Stimulated activated CD8-positive, alpha-beta memory T cell treated with anti-CD3 and anti-CD28 coated beads, Interleukin-15, amount 100 ng/mL, for 1 hour (primary cell): ENCODE data around the gene EDNRA.

Experiments
- DNase-seq: peaks from one replicate; pipeline ENCODE4 v3.0.0-alpha.2; 2020; ENCODE audit warnings: low read depth

EDNRA gene

DNA sequence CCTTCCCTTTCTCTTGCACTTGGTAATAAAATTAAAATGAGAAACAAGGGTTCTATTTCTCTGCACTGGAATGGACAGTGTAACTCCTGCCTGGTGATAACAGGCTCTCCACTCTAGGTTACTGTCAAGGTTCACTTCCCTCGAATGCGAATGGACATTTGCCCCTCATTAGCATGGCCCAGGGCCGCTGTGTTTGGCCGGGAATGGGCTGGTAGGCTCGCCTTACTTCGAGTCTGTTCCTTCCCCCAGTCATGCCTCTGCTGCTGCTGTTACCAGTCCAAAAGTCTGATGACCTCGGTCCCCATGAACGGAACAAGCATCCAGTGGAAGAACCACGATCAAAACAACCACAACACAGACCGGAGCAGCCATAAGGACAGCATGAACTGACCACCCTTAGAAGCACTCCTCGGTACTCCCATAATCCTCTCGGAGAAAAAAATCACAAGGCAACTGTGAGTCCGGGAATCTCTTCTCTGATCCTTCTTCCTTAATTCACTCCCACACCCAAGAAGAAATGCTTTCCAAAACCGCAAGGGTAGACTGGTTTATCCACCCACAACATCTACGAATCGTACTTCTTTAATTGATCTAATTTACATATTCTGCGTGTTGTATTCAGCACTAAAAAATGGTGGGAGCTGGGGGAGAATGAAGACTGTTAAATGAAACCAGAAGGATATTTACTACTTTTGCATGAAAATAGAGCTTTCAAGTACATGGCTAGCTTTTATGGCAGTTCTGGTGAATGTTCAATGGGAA, 61.5 kb downstream of the EDNRA start:
- no peak for DNase-seq

DNA sequence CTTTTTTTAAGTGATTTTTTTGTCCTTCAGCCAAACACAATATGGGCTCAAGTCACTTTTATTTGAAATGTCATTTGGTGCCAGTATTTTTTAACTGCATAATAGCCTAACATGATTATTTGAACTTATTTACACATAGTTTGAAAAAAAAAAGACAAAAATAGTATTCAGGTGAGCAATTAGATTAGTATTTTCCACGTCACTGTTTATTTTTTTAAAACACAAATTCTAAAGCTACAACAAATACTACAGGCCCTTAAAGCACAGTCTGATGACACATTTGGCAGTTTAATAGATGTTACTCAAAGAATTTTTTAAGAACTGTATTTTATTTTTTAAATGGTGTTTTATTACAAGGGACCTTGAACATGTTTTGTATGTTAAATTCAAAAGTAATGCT, 62.1 kb downstream of the EDNRA start:
- no peak for DNase-seq

DNA sequence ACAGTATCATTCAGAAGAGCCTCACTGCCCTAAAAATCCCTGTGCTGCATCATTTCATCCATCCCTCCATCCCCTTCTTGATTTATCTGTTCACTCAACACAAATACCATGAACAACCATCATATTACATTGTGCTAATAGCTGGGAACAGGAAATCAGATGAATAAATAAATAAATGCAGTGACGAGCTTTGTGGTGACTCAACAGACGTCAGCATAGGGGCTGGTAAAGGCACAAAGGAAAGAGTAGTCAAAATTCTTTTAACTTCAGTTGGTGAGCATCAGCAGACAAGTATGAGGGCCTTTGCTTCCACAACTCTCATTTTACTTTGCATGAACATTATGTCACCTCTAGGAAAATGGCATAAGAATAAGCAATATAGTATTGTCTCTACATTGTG, 65.5 kb downstream of the EDNRA start:
- DNase-seq: no peak

DNA sequence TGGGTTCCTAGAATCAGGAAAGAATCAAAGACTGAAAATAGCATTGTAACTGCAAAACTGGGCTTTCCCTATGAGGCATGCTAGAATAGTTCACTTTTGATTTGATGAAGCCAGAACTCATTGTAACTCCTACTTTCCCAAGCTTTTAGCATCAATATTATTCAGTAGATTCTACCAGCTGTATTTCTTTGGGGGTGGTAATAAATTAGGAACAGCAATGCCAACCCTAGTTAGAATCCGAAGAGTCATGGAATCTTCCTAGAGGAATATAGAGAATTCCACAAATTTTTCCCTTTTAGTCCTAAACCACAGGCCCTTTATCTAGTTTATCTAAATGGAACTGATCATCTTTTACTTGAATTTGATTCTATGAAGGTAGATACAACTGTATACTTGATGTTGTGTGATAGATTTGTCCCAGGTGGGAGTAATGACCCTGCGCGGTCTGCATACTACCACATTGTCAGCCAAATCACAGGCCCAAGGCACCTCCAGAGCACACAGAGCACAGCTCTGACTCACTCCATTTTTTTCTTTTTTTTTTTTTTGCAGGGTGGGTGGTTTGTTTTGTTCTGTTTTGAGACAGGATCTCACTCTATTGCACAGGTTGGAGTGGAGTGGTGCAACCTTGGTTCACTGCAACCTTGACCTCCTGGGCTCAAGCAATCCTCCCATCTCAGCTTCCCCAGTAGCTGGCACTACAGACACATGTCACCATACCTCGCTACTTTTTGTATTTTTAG, 66.6 kb downstream of the EDNRA start:
- no peak for DNase-seq

DNA sequence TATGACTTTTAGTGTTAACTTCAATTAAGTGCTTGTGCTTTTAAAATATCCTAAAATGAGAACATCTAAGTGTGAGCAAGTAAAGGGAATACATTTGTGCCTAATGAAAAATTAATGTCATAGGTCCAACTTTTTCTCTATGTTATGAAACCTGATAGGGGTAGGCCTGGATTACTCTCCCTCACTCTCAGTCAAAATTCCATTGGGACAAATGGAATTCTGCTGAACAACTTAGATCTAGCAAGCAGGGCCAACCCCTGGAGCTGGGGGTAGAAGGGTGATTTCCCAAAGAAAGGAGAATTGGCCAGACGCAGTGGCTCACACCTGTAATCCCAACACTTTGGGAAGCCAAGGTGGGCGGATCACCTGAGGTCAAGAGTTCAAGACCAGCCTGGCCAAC, 67.4 kb downstream of the EDNRA start:
- DNase-seq: no peak

DNA sequence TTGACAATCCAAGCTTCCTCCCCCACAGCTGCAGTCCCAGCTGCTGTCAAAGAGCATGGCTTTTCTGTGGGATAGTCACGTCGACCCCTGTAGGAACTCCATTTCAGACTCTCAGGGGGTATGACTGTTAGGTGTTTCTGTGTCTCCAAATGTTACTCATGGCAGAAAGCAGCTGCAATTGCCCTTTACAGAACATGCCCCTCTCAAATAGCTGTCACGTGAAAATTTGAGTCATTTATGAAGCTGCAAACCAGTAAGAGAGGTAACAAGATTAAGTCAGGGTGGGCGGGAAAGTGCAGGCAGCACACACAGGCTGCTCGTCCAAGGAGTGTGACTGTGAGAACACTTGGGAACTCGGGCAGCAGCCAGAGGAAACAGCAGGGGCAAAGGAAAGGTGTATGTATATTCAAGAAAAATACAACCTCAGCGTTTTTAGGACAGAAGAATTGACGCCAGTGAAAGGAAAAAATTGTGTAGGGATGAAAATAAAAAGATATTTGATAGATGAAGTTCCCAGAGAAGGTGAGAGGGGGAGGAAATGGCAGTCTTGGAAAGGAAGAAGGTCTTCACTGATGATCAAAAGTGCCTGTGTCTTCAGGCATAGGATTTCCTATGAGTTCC, 69.8 kb downstream of the EDNRA start:
- DNase-seq: no peak

DNA sequence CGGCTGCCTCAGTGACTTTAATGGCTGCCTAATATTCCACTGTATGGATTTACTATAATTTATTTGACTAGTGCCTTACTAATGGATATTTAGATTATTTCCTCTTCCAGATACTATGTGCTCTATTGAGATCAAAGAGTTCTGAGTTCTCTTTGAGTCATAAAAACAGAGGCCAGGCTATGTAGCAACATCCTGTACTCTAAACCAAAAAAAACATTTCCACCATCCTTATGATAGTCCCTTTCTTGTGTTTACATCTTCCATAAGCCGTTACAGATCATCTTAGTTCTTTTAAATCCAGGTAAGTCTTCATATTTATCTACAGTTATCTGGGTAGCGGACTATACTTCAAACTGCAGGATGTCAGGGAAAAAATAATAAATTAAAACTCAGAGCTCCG, 79.7 kb downstream of the EDNRA start:
- no peak for DNase-seq

DNA sequence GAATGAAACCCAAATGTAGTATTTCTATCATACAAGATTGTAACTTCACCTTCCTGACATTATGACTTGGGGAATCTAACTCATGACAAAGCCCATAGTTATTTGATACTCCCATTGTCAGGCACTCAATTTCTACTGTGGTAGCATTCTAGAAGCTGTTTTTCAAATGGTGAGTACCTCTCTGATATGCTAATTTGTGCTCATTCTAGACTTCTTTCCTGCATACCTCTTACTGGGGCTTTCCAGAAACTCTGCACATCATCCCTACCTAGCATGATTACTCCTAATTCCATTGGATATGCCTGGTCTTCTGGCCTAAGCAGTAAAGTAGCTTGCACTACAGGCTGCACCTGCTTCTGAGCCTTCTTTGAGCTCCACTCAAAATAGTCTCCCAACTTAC, 85.9 kb downstream of the EDNRA start:
- DNase-seq: no peak

DNA sequence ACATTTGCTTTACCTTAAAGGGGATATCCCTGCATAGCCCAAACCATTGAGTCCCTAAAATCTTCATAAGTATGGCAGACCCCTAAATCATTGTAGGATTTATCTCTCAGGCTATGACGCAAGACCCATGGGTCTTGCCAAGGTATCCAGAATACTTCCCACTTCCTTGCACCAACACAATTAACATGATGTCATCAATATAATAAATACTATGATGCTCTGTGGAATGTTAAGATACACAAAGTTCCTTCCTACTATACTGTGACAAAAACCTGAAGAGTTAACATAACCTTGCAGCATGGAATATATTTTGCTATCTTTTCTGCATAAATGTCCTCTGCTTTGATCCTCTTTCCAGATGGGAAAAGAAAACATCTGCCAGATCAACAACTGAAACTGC, 86.4 kb downstream of the EDNRA start:
- no peak for DNase-seq

DNA sequence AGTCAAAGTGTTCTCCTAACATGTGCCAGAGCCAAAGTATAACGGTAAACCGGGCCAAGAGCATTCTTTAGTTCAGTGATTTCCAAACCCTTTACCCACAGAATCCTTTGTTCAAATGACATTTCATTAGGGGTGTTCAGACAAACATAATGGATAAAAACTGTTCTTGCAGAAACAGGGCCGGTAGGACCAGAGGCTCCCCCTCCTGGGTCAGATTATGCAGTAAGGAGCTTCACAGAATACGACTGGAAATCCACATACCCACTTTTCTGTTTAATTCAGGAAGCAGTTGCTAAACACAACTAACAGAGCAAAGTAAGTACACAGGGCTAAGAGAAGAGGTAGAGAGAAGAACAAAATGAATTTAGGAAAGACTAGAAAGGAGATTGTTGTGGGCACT, 89.7 kb downstream of the EDNRA start:
- no peak for DNase-seq

DNA sequence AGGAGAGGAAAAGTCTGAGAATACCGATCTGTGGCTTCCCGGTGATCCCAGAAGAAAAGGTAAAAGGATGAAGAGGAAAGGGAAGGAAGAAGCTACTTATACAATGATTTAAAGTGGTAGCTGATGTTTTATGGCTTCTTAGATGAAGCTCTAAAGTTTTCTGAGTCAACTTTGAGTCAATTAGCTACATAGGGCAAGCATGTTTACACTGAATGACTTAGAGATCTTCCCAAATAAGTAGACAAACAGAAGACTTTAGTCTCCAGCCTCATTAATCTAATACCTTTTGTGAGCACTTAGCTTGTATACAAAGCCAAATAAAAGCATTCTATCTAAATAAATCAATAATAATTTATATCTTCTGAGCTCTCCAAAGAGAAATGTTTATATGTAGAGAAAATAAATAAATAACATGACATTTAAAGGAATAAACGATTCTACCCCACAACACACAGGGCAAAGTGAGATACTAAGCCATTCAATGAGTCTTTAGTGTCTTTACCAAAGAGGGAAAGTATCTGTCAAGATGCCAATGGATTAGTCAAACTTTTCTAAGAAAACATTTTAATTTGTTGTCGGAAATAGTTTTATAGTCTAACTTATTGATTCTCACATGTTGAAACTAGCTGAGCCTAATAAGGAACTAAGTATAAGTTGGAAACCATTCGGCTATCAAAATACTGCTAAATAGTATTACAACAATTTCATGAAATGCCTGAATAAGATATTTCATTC, 90.3 kb downstream of the EDNRA start:
- no peak for DNase-seq

DNA sequence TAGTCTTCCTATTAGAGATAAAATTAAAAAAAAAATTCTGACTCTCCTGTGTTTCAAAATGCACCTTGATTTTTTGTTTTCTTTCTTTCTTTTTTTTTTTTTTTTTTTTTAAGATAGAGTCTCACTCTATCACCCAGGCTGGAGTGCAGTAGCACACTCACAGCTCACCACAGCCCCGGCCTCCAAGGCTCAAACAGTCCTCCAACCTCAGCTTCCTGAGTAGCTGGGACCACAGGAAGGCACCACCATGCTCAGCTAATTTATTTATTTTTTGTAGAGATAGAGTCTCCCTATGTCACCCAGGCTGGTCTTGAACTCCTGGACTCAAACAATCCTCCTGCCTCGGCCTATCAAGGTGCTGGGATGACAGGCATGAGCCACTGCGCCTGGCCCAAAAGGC, 95.2 kb downstream of the EDNRA start:
- no peak for DNase-seq

DNA sequence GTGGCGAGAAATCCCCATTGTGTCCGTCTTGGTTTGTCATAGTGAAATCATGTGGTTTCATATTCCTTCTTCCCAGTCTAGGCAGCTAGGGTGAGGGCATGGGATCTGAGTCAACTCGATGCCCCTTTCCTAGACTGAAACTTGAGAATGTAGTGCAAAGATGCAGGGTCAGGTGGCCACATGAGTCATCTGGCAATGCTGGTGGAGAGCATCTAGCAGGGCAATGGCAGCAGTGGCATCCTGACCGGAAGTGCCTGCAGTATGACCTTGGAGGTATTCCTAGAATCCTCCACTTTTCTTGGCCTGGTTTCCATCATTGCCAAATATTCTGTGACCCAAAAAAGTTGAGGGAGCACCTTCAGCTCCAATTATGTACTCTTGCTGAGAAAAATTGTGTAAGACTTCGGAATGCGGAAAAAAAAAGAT, 97.2 kb downstream of the EDNRA start:
- no peak for DNase-seq

DNA sequence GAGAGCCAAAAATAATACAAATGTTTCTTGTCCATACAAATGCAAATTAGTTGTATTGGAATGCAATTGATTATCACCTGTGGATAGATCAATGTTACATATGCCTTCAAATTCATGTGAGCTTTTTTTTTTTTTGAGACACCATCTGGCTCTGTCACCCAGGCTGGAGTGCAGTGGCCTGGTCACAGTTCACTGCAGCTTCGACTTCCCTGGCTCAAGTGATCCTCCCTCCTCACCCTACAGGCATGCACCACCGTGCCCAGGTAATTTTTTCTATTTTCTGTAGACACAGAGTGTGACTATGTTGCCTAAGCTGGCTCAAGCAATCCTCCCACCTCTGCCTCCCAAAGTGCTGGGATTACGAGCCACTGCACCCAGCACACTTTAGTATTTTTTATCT, 97.7 kb downstream of the EDNRA start:
- DNase-seq: no peak

DNA sequence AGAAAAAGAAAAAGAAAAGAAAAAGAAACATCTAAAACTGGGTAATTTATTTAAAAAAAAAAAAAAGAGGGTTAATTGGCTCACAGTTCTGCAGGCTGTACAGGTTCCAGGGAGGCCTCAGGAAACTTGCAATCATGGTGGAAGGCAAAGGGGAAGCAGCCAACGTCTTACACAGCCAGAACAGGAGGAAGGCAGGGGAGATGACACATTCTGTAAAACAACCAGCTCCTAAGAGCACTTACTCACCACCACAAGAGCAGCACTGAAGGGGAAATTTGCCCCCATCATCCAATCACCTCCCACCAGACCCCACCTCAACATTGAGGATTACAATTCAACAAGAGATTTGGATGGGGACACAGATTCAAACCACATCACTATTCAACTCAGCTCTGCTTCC, 99.5 kb downstream of the EDNRA start:
- no peak for DNase-seq

DNA sequence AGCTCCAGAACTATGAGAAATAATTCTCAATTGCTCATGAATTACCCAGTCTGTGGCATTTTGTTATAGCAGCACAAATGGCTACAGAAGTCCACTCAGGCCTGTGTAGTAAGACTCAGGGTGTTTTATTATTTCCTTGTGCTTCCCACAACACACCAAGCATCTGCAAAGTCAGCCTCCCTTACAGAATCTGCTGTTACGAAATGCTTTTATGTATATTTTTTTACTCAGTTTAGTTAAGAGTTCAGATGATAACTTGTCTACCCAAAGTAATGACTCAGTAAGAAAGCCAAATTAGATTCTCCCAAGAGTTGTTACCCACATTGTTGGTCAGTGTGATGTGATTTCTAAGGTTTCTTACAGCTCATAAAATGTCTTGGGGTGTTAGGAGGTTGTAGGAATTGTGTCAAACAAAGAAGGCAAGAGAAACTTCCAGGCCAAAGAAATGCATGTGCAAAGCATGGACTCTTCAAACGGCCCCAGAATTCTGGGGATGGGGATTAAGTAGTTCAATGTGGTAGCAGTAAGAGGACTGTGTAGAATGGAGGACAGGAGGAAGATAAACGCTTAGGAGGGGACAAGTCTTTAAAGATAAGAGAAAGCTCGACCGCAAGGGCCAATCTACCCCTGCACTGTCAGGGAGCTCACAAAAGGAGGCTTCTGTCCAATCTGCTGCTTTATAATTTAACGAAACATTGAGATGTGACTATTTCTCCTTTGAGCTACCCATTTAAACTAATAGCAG, 100.9 kb downstream of the EDNRA start:
- no peak for DNase-seq

DNA sequence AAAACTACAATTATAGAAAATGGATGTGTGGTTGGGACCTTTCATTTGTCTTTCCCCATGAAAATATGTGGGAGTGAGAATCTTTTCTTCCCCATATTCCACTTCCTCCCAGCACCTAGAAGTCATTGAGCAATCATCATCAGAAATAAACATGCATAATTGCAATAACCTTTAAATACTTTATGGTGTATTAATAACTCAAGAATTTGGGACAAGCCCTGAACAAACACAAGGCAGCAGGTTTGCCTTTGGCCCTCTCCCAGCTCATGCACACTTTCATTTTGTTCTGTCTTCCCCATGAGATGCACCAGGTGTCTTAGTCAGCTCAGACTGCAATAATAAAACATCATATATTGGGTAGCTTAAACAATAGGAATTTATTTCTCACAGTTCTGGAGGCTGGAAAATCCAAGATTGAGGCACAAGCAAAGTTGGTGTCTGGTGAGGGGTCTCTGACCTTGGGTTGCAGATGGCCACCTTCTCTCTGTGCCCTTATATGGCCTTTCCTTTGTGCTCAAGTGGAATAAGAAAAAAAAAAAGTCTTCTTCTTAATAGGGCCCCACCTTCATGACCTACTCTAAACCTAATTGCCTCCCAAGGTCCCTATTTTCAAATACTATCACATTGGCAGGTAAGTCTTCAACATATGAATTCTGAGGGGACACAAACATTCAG, 101.6 kb downstream of the EDNRA start:
- DNase-seq: no peak

DNA sequence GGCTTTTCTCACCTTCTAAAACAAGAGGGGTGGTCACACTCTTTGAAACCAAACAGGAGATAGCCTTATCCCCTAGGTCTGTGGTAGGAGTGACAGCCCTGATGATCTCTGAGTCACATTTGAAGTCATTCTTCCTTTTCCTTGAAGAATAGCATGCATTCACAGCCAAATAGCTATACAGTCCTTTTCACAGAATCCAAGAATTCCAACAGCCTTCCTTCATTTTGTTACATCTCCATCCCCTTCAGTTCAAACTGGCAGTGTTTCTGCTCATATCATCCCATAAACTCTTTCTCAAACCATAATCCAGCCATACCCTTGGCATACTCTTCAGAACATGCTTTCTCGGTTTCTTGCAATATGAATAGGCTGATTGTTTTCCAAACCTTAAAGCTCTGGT, 103.0 kb downstream of the EDNRA start:
- no peak for DNase-seq

DNA sequence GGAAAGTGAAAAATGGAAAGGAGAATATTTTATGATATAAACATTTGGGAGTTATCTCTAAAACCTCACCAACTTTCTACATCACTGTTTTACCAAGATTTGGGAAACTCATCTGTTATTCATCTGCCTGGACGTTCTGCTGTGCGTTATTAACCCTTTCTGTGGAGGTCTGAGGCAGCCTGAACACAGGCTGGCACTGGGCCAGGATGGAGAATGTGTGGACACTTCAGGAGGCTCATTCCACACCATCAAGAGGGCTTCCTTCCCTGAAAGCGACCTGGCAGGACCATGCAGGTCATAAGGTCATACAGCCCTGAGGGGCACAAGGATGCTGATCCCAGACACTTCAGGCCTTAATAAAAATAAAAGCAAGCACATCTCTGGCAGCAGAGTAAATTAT, 105.1 kb downstream of the EDNRA start:
- DNase-seq: no peak

DNA sequence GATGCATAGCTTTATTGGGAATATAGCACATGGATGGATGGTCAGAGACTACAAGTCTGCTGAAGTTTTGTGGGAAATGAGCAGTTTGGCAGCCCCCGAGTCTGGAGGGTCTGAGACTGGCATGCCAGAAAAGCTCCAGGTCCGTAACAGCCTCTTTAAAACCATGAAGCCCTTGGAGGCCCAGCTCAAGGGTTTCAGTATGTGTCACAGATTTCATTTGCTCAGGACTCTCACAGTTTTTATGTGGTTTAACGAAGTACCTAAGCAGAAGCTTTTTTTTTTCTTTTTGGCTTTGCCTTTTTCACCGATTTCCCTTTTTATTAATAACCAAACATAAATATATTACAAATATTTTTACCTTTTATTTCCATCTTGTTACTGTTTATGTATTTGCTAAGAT, 105.7 kb downstream of the EDNRA start:
- no peak for DNase-seq

DNA sequence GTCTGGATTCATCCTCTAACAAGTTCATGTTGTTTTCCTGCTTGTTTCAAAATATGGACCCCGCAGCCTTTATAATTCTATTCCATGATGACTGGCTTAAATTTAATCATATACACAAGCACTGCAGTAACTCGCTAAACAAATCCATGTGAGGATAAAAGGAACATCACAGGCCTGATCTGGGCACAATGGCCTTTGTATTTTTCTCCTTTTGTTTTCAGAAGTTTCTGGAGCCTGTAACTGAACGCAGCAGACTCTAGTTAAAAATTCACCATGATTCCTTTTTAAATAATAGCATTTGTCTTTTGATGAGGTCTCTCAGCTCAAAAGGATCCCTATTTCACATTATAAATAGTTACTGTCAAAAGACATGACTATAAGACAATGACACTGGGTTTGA, 106.1 kb downstream of the EDNRA start:
- no peak for DNase-seq
